Measurements from ENCODE around the gene GSK3B.

- TF ChIP-seq POLR2A (IDR thresholded peaks at IDR 0.05) (no peak), CTCF (IDR thresholded peaks at IDR 0.05) (no peak)
Measured at GRCh38 chr3:119783255-119783654, 311.0 kb downstream of the GSK3B start.
